CD4-positive, alpha-beta T cell (primary cell): ENCODE data around the gene PLPP7. TPM values are rescaled to one million over a fixed set of nuclear protein-coding genes. Genes with fewer than 3 reads are reported as not detected.
A peak's percentile ranks its signal among the peaks of the same experiment; 100 is the strongest.

Source experiments
- ATAC-seq: fragments of 200-7000 bp; cut with Tn5 transposase; one replicate; pipeline ENCODE4 v1.10.0; 2022; ENCODE audit warnings: mild to moderate bottlenecking; ENCODE audit not compliant: poor library complexity
- CTCF ChIA-PET: fragments of 350-600 bp; sonication (Branson Sonifier 250); formaldehyde crosslinking; loops from one replicate; lab custom pipeline; 2021; ENCODE audit warnings: antibody characterized with exemption, inconsistent platforms; lab: Charles Lee
- POLR2A ChIA-PET: fragments of 350-600 bp; sonication (Branson Sonifier 250); formaldehyde crosslinking; loops from one replicate; lab custom pipeline; 2021; ENCODE audit warnings: antibody characterized with exemption, inconsistent platforms; lab: Charles Lee
- DNase-seq, 14 experiments: peaks; one replicate each; pipeline ENCODE4 v3.0.0-alpha.2; 2013 to 2020; ENCODE audit warnings: mixed read lengths in 2 of 14
- H3K27ac ChIP-seq, 2 donors: one replicate each; pipeline versions ENCODE4 v1.5.1 to v1.7.0; 2013; ENCODE audit warnings: low read length in 2 of 2, low read depth in 1 of 2, mild to moderate bottlenecking in 1 of 2
- H3K27me3 ChIP-seq, 2 experiments: 1 replicate in 1 of 2; 2 replicates in 1 of 2; pipeline versions ENCODE4 v1.6.1 to v1.7.0; 2013; ENCODE audit warnings: low read length in 2 of 2, control low read depth in 1 of 2, mild to moderate bottlenecking in 1 of 2, moderate library complexity in 1 of 2; ENCODE audit not compliant: insufficient read depth in 2 of 2, control insufficient read depth in 1 of 2
- H3K36me3 ChIP-seq: one replicate; pipeline ENCODE4 v1.6.1; 2013; ENCODE audit warnings: low read length, control low read depth; ENCODE audit not compliant: insufficient read depth
- H3K4me1 ChIP-seq: one replicate; pipeline ENCODE4 v1.6.1; 2013; ENCODE audit warnings: low read length, control low read depth; ENCODE audit not compliant: insufficient read depth
- H3K4me3 ChIP-seq: one replicate; pipeline ENCODE4 v1.5.1; 2013; ENCODE audit warnings: mild to moderate bottlenecking, low read length, moderate library complexity
- H3K9me3 ChIP-seq, 2 experiments: 1 replicate in 1 of 2; 2 replicates in 1 of 2; pipeline versions ENCODE4 v1.6.1 to v1.7.0; 2013; ENCODE audit warnings: low read length in 2 of 2, mild to moderate bottlenecking in 2 of 2, control low read depth in 1 of 2, moderate library complexity in 1 of 2; ENCODE audit not compliant: control insufficient read depth in 1 of 2, insufficient read depth in 1 of 2
- H3K27ac Mint-ChIP-seq: one replicate; pipeline ENCODE4 v1.8.0; 2020; ENCODE audit warnings: mixed read lengths
- H3K27me3 Mint-ChIP-seq: one replicate; pipeline ENCODE4 v1.8.0; 2021; ENCODE audit warnings: mixed read lengths
- H3K36me3 Mint-ChIP-seq: one replicate; pipeline ENCODE4 v1.8.0; 2021; ENCODE audit warnings: low read depth, mixed read lengths
- H3K4me1 Mint-ChIP-seq: one replicate; pipeline ENCODE4 v1.8.0; 2021; ENCODE audit warnings: low read depth, mixed read lengths
- H3K4me3 Mint-ChIP-seq: one replicate; pipeline ENCODE4 v1.8.0; 2020; ENCODE audit warnings: mild to moderate bottlenecking, mixed read lengths
- H3K9me3 Mint-ChIP-seq: one replicate; pipeline ENCODE4 v1.8.0; 2020; ENCODE audit warnings: mixed read lengths
- intact Hi-C, 2 experiments: fragments of 100-400 bp; cut with DNase I in 1 of 2; cut with micrococcal nuclease in 1 of 2; formaldehyde crosslinking; loops; one replicate each; pipeline versions ENCODE4 v1.15.1 to v1.9.0; 2023 to 2025; cut with DNase I, micrococcal nuclease
- total RNA-seq, 174 experiments: library from RNA in 2 of 174; stranded (reverse) in 2 of 174; gene quantifications; one replicate each; pipeline ENCODE4 v1.2.3 and lab custom pipeline; 2021 to 2026
- TF ChIP-seq, protein P1 (sequence below): fragments of 200-600 bp; IDR thresholded peaks from one replicate; pipeline ENCODE4 v1.8.0; 2022; ENCODE audit warnings: antibody characterized with exemption, mild to moderate bottlenecking

The PLPP7 gene
- total RNA-seq, 2 experiments from 2014 or later = 0.22 TPM; not detected in 1

DNA sequence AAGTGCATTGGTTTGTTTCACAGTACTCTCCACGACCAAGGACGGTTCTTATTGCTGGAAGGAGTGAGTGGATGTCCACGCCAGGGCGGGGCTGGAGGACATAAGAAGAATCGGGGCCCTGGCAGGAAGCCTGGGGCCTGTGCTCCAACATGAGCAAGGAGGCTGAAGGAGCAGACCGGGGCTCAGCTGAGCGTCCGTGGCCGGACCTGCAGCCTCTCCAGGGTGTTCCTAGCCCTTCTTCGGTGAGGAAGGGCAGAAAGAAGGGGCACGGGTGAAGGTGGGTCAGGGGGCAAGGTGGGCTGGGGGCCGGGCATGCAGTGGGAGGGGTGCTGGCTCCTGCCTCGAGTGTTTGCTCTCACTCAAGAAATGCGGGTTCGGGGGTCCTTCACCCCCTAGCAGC lies 31.3 kb upstream of the PLPP7 start:
- no peak for ATAC-seq
- no peaks in the 10 kb centered on the region for H3K27me3 ChIP-seq

GRCh38 chr9:131258698-131259431 lies 30.7 kb upstream of the PLPP7 start:
- Histone ChIP-seq H3K27me3 (no peaks in the 10 kb centered on the region), H3K4me1 (peaks cover 99% of the 10 kb centered on the region), H3K4me3 (no peak overlapping the region), H3K9me3 (no peaks in the 10 kb centered on the region), H3K27ac (peak overlapping the region; percentile 63 to 91), H3K36me3 (peaks cover 57% of the 10 kb centered on the region)
- intact Hi-C loops = no loop called here
- Mint-ChIP-seq H3K36me3 (peaks cover 66% of the 10 kb centered on the region), H3K27ac (peak overlapping the region; percentile 98), H3K9me3 (no peaks in the 10 kb centered on the region), H3K4me3 (no peak overlapping the region), H3K4me1 (peaks cover 70% of the 10 kb centered on the region), H3K27me3 (no peaks in the 10 kb centered on the region)
- TF ChIP-seq, protein P1, sequence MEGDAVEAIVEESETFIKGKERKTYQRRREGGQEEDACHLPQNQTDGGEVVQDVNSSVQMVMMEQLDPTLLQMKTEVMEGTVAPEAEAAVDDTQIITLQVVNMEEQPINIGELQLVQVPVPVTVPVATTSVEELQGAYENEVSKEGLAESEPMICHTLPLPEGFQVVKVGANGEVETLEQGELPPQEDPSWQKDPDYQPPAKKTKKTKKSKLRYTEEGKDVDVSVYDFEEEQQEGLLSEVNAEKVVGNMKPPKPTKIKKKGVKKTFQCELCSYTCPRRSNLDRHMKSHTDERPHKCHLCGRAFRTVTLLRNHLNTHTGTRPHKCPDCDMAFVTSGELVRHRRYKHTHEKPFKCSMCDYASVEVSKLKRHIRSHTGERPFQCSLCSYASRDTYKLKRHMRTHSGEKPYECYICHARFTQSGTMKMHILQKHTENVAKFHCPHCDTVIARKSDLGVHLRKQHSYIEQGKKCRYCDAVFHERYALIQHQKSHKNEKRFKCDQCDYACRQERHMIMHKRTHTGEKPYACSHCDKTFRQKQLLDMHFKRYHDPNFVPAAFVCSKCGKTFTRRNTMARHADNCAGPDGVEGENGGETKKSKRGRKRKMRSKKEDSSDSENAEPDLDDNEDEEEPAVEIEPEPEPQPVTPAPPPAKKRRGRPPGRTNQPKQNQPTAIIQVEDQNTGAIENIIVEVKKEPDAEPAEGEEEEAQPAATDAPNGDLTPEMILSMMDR = no peak
- POLR2A ChIA-PET = interaction anchor here (18.0 kb wide), 1 partner anchor 11 kb away, joined by 738 read pairs; the partner anchor contains the start of gene FAM78A
- ATAC-seq = no peak
- CTCF ChIA-PET = no interaction called here
- no peak for DNase-seq

More for the DNA sequence above, 31.3 kb upstream of the PLPP7 start:
- POLR2A ChIA-PET = interaction anchor here (3.4 to 18.0 kb wide), 3 partner anchors 12 to 23 kb away, joined by 57 to 738 read pairs (median 130); partner anchors contain the start of gene FAM78A
- H3K4me3 Mint-ChIP-seq = peak overlapping the region; percentile 82
- intact Hi-C loops = no loop called here
- peaks cover 59% of the 10 kb centered on the region for H3K36me3 Mint-ChIP-seq
- CTCF ChIA-PET = no interaction called here
- H3K4me3 ChIP-seq = no peak overlapping the region
- H3K9me3 Mint-ChIP-seq = no peaks in the 10 kb centered on the region
- H3K27ac ChIP-seq = peak overlapping the region; percentile 63 to 91
- peaks cover 69% of the 10 kb centered on the region for H3K4me1 Mint-ChIP-seq
- peak in 1 of 14 experiments; percentile 6 for DNase-seq
- H3K9me3 ChIP-seq = no peaks in the 10 kb centered on the region
- no peaks in the 10 kb centered on the region for H3K27me3 Mint-ChIP-seq
- peaks cover 52% of the 10 kb centered on the region for H3K36me3 ChIP-seq
- peak overlapping the region; percentile 98 for H3K27ac Mint-ChIP-seq
- TF ChIP-seq, protein P1 = no peak
- peaks cover 100% of the 10 kb centered on the region for H3K4me1 ChIP-seq

DNA sequence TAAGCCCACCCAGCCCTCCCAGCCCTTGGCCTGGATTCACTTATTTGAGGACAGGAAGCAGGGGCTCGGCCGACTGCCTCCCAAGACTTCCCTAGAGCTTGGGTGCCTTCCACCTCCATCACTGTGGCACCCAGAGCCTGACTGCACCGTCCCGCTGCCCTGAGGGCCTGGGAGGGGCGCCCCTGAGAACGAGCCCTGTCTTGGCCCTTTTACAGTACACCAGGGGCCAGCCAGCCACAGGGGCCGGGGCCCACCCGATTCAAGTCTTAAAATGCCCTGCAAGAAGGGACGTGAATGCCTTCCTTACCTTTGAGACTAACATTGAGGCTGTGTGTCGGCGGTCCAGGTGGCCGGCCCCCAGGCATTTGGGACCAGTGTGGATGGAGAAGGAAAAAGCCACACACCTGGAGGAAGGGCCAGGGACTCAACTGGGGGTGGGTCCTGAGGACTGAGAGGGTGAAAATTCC lies 30.1 kb upstream of the PLPP7 start:
- H3K36me3 Mint-ChIP-seq = peaks cover 72% of the 10 kb centered on the region

More for the DNA sequence above, 30.1 kb upstream of the PLPP7 start:
- ChIA-PET CTCF (no interaction called here), POLR2A (interaction anchor here (18.0 kb wide), 1 partner anchor 11 kb away, joined by 738 read pairs; the partner anchor contains the start of gene FAM78A)
- ATAC-seq (no peak), DNase-seq (peak in 1 of 14 experiments; percentile 3)
- Histone ChIP-seq H3K27me3 (no peaks in the 10 kb centered on the region), H3K27ac (no peak overlapping the region), H3K4me3 (no peak overlapping the region), H3K36me3 (peaks cover 63% of the 10 kb centered on the region), H3K4me1 (peaks cover 99% of the 10 kb centered on the region), H3K9me3 (no peaks in the 10 kb centered on the region)
- Mint-ChIP-seq H3K9me3 (no peaks in the 10 kb centered on the region), H3K27ac (peak overlapping the region; percentile 98), H3K4me1 (peaks cover 70% of the 10 kb centered on the region), H3K27me3 (no peaks in the 10 kb centered on the region), H3K4me3 (no peak overlapping the region)
- TF ChIP-seq, protein P1 = no peak
- intact Hi-C loops = no loop called here
